Muscle of leg (tissue), 11 donors: ENCODE measurements around the gene PREB. TPM values are rescaled to one million over a fixed set of nuclear protein-coding genes. Genes with fewer than 3 reads are reported as not detected.

Experiments
- DNase-seq: peaks from one replicate; pipeline ENCODE4 v3.0.0; 2013
- H3K27ac ChIP-seq: one replicate; pipeline ENCODE4 v1.5.1; 2013; ENCODE audit warnings: mild to moderate bottlenecking, low read length, control low read depth
- H3K27me3 ChIP-seq: one replicate; pipeline ENCODE4 v1.6.1; 2013; ENCODE audit warnings: low read length; ENCODE audit not compliant: control insufficient read depth, insufficient read depth
- H3K36me3 ChIP-seq: one replicate; pipeline ENCODE4 v1.6.1; 2013; ENCODE audit warnings: low read length; ENCODE audit not compliant: control insufficient read depth, insufficient read depth
- H3K4me1 ChIP-seq: one replicate; pipeline ENCODE4 v1.6.1; 2013; ENCODE audit warnings: low read length; ENCODE audit not compliant: control insufficient read depth, insufficient read depth
- H3K4me3 ChIP-seq: one replicate; pipeline ENCODE4 v1.5.1; 2013; ENCODE audit warnings: low read length, control low read depth
- H3K9me3 ChIP-seq: replicated peaks from 2 replicates; pipeline ENCODE4 v1.6.1; 2013; ENCODE audit warnings: low read depth, low read length; ENCODE audit not compliant: control insufficient read depth
- WGBS: methylation state at CpG from one replicate; pipeline ENCODE4 v1.1.5; 2013; ENCODE audit warnings: missing lambda C conversion rate; ENCODE audit not compliant: insufficient coverage; 5-methylcytosine and 5-hydroxymethylcytosine counted together
- polyA plus RNA-seq, 8 donors: library from polyadenylated mRNA; unstranded; fragments of 120-200 nt; gene quantifications; one replicate each; pipeline versions ENCODE4 v1.2.1 to v1.2.3, GENCODE V29; 2013; ENCODE audit warnings: inconsistent platforms in 1 of 8, low replicate concordance in 1 of 8; ENCODE audit not compliant: insufficient read length in 8 of 8, insufficient read depth in 1 of 8
- total RNA-seq: library from RNA; stranded (reverse); fragments of 120-200 nt; gene quantifications from one replicate; pipeline ENCODE4 v1.2.4, GENCODE V29; 2013

PREB gene
- total and polyA plus RNA-seq, 9 donors: 26.9 to 38.9 (median 35.9) TPM

GRCh38 chr2:27097341-27097740 lies 37.1 kb downstream of the PREB start:
- H3K27ac ChIP-seq: no peak overlapping the region
- no peaks in the 10 kb centered on the region for H3K27me3 ChIP-seq
- no peaks in the 10 kb centered on the region for H3K36me3 ChIP-seq
- H3K4me1 ChIP-seq: peaks cover 10% of the 10 kb centered on the region
- 89% methylated on average over 11 of the region's 14 CpGs for WGBS
- no peaks in the 10 kb centered on the region for H3K9me3 ChIP-seq
- no peak for DNase-seq
- no peak overlapping the region for H3K4me3 ChIP-seq

- WGBS: 78% methylated on average over 3 of the region's 3 CpGs
- H3K27me3 ChIP-seq: no peaks in the 10 kb centered on the region
- H3K9me3 ChIP-seq: no peaks in the 10 kb centered on the region
- no peak overlapping the region for H3K27ac ChIP-seq
- H3K36me3 ChIP-seq: no peaks in the 10 kb centered on the region
- peaks cover 10% of the 10 kb centered on the region for H3K4me1 ChIP-seq
- no peak overlapping the region for H3K4me3 ChIP-seq
- DNase-seq: no peak
Measured at GRCh38 chr2:27096748-27097297, 37.6 kb downstream of the PREB start.

GRCh38 chr2:27095745-27096651 lies 38.4 kb downstream of the PREB start:
- Histone ChIP-seq H3K9me3 (no peaks in the 10 kb centered on the region), H3K4me3 (peak overlapping the region; percentile 43), H3K4me1 (peaks cover 10% of the 10 kb centered on the region), H3K27ac (no peak overlapping the region), H3K36me3 (no peaks in the 10 kb centered on the region), H3K27me3 (no peaks in the 10 kb centered on the region)
- DNase-seq: peak; percentile 83
- WGBS: 2% methylated on average over 7 of the region's 18 CpGs

- peaks cover 10% of the 10 kb centered on the region for H3K4me1 ChIP-seq
- no peaks in the 10 kb centered on the region for H3K36me3 ChIP-seq
- WGBS: no CpG with 5 or more reads among the region's 2 CpGs
- H3K4me3 ChIP-seq: no peak overlapping the region
- H3K27me3 ChIP-seq: no peaks in the 10 kb centered on the region
- no peaks in the 10 kb centered on the region for H3K9me3 ChIP-seq
- no peak overlapping the region for H3K27ac ChIP-seq
- DNase-seq: no peak
Measured at GRCh38 chr2:27095427-27095744, 39.0 kb downstream of the PREB start.

GRCh38 chr2:27094353-27094984 lies 40.0 kb downstream of the PREB start:
- Histone ChIP-seq H3K36me3 (no peaks in the 10 kb centered on the region), H3K4me3 (no peak overlapping the region), H3K27me3 (no peaks in the 10 kb centered on the region), H3K4me1 (peaks cover 10% of the 10 kb centered on the region), H3K9me3 (no peaks in the 10 kb centered on the region), H3K27ac (no peak overlapping the region)
- DNase-seq: no peak
- 90% methylated on average over 22 of the region's 24 CpGs for WGBS

GRCh38 chr2:27093430-27094352 lies 40.7 kb downstream of the PREB start:
- H3K4me3 ChIP-seq: no peak overlapping the region
- 81% methylated on average over 4 of the region's 6 CpGs for WGBS

GRCh38 chr2:27092696-27093429 lies 41.6 kb downstream of the PREB start:
- peaks cover 10% of the 10 kb centered on the region for H3K4me1 ChIP-seq
- H3K27ac ChIP-seq: no peak overlapping the region
- H3K9me3 ChIP-seq: no peaks in the 10 kb centered on the region
- no peak overlapping the region for H3K4me3 ChIP-seq
- H3K27me3 ChIP-seq: no peaks in the 10 kb centered on the region
- 65% methylated on average over 8 of the region's 10 CpGs for WGBS
- no peak for DNase-seq
- H3K36me3 ChIP-seq: no peaks in the 10 kb centered on the region

More at GRCh38 chr2:27093430-27094352, 40.7 kb downstream of the PREB start:
- Histone ChIP-seq H3K4me1 (peaks cover 10% of the 10 kb centered on the region), H3K36me3 (no peaks in the 10 kb centered on the region), H3K9me3 (no peaks in the 10 kb centered on the region), H3K27ac (no peak overlapping the region), H3K27me3 (no peaks in the 10 kb centered on the region)
- DNase-seq: no peak

GRCh38 chr2:27091746-27092695 lies 42.4 kb downstream of the PREB start:
- H3K4me1 ChIP-seq: peaks cover 14% of the 10 kb centered on the region
- 63% methylated on average over 13 of the region's 25 CpGs for WGBS
- no peaks in the 10 kb centered on the region for H3K9me3 ChIP-seq
- no peaks in the 10 kb centered on the region for H3K36me3 ChIP-seq
- DNase-seq: no peak
- no peak overlapping the region for H3K27ac ChIP-seq
- H3K4me3 ChIP-seq: no peak overlapping the region
- peaks cover 4% of the 10 kb centered on the region for H3K27me3 ChIP-seq
